22Rv1 (cell line): Measurements from ENCODE around the gene CTU2.

Source experiments
- ZFX ChIP-seq: fragments of 450-650 bp; IDR thresholded peaks from 2 replicates; pipeline ENCODE4 v1.6.1; 2017; ENCODE audit warnings: antibody characterized with exemption, borderline replicate concordance
- TF ChIP-seq, protein P1 (sequence below): fragments of 450-650 bp; IDR thresholded peaks from 2 replicates; pipeline ENCODE4 v1.5.1; 2017; ENCODE audit warnings: mild to moderate bottlenecking

- TF ChIP-seq, protein P1, sequence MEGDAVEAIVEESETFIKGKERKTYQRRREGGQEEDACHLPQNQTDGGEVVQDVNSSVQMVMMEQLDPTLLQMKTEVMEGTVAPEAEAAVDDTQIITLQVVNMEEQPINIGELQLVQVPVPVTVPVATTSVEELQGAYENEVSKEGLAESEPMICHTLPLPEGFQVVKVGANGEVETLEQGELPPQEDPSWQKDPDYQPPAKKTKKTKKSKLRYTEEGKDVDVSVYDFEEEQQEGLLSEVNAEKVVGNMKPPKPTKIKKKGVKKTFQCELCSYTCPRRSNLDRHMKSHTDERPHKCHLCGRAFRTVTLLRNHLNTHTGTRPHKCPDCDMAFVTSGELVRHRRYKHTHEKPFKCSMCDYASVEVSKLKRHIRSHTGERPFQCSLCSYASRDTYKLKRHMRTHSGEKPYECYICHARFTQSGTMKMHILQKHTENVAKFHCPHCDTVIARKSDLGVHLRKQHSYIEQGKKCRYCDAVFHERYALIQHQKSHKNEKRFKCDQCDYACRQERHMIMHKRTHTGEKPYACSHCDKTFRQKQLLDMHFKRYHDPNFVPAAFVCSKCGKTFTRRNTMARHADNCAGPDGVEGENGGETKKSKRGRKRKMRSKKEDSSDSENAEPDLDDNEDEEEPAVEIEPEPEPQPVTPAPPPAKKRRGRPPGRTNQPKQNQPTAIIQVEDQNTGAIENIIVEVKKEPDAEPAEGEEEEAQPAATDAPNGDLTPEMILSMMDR = no peak
- no peak for TF ChIP-seq ZFX
Observed at GRCh38 chr16:88735616-88736015, 29.3 kb downstream of the CTU2 start.
